HCEC 1CT (cell line): Measurements from ENCODE around the gene PLEKHA8.
A peak's percentile ranks its signal among the peaks of the same experiment; 100 is the strongest.
"Not testable (repeated sequence)": the region's sequence is repeated elsewhere in the genome, so short reads cannot be mapped to it uniquely, and the experiment has no call there.

ENCODE experiments used
- DNase-seq: peaks from one replicate; pipeline ENCODE4 v3.0.0-alpha.2; 2017

The PLEKHA8 gene

GRCh38 chr7:30068117-30068516 lies 39.9 kb downstream of the PLEKHA8 start:
- DNase-seq = peak; percentile 92

- no peak for DNase-seq
Observed at GRCh38 chr7:30069096-30069867, 41.1 kb downstream of the PLEKHA8 start.

GRCh38 chr7:30070052-30070451 lies 41.8 kb downstream of the PLEKHA8 start:
- no peak for DNase-seq

- DNase-seq = no peak
Observed at GRCh38 chr7:30072735-30073134, 44.5 kb downstream of the PLEKHA8 start.

- DNase-seq = peak; percentile 57
Observed at GRCh38 chr7:30074422-30075030, 46.3 kb downstream of the PLEKHA8 start.

DNA sequence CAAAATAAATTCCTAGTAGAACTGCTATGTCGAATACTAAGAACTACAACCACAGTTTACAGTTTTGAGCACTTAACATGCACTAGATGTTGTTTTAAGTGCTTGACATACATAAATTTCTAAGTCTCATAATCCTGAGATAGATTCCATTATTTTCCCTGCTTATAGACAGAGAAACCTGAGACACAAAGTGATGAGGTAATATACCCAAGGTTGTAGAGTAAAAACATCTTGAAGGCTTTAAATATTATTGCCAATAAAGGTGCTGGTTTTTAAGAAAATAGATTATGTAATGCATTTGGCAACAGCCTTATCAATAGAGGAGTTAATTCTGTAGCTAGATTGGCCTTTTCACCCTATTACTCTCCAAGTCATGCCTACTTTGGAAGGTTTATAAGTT lies 48.2 kb downstream of the PLEKHA8 start:
- no peak for DNase-seq

- no peak for DNase-seq
Observed at GRCh38 chr7:30078280-30078679, 50.1 kb downstream of the PLEKHA8 start.

DNA sequence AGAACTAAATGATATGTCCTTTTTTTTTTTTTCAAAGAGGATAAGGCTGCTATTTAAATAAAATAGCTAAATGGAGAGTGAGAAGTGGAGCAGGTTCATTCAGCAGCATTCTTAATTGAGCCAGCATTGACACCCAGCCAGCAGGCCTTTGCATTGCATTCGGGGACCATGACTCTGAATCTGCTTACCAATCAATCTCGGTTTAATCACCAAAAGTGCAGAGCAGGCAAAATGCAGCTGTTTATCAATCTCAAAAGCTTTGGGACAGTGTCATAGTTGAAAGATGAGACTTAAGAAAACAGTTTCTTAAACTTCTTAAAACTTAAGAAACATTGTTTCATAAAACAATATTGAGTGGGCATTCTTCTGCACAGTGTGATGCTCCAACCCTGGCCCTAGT lies 51.7 kb downstream of the PLEKHA8 start:
- no peak for DNase-seq

DNA sequence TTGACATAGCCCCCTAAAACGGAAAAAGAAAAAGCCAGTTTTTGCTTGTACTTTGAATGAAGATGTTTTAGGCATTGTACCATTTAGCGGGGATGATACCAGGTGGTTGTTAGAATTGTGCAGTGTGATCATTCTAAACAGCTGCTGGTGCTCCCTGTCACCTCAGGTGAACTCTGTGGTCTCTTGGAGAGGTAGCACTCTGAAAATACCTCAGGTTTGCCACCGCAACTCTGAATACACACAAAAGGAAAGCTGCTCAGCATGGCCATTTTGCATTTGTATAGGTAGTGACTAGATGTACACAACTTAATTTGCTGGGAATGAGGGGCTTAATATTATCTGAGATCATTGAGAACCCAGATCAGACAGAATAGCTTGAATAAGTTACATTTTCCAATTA lies 52.6 kb downstream of the PLEKHA8 start:
- DNase-seq = no peak

GRCh38 chr7:30082686-30083085 lies 54.5 kb downstream of the PLEKHA8 start:
- DNase-seq = no peak

GRCh38 chr7:30083334-30083733 lies 55.1 kb downstream of the PLEKHA8 start:
- no peak for DNase-seq

- no peak for DNase-seq
Observed at GRCh38 chr7:30084212-30084611, 56.0 kb downstream of the PLEKHA8 start.

GRCh38 chr7:30086529-30086928 lies 58.3 kb downstream of the PLEKHA8 start:
- DNase-seq = no peak

DNA sequence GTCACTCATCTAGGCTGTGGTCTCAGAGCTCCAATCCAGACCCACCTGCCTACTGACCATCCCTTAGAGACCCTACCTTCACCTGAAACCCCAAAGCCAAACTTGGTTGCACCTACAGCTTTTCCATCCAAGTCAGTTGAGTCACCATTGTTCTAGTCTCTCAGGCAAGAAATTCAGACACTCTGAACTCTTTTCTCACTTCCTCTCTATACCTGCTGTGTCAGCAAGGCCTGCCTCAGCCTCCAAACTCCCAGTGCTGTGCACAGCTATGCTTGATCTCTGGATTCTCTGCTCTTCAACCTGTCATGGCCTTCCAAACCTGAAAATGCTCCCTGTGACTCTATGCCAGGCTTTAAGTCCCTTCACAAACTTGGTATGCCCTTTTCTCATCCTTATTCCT lies 59.2 kb downstream of the PLEKHA8 start:
- no peak for DNase-seq

- DNase-seq = no peak
Observed at GRCh38 chr7:30088362-30088761, 60.1 kb downstream of the PLEKHA8 start.

DNA sequence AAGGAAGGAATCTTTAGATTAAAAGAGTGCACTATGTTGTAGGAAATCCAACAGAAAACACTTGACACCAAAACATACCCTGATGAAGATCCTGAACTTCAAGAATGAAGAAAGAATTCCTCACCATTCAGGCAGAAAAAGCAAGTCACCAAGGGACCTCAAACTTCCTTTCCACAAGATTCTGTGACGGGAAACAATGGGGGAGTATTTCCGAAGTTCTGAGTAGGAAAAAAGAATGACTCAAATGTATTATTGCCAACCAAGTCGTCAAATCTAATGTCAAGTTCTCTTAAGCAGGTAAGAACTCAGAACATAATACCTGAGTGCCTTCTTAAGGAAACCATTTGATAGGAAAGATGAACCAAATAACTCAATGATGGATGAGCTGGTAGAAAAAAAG lies 61.9 kb downstream of the PLEKHA8 start:
- DNase-seq = no peak

GRCh38 chr7:30091491-30091912 lies 63.3 kb downstream of the PLEKHA8 start:
- DNase-seq = peak; percentile 91

DNA sequence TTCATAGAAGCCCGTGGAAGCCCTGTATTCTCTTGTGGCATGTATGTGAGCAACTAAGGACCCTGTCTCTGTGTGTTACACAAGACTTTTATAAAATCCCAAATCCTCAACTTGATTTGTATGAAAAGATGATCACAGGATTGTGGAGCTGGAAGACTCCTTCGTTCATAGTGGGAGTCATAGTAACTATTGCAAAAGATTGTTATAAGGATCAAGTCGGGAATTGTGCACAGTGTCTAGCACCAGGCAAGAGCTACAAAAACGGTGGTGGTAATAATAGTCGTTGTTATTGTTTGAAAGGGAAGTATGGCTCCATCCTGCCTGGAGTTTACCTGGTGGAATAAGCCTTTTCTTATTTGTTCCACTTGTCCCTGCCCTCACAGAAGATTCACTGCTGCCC lies 63.8 kb downstream of the PLEKHA8 start:
- no peak for DNase-seq

DNA sequence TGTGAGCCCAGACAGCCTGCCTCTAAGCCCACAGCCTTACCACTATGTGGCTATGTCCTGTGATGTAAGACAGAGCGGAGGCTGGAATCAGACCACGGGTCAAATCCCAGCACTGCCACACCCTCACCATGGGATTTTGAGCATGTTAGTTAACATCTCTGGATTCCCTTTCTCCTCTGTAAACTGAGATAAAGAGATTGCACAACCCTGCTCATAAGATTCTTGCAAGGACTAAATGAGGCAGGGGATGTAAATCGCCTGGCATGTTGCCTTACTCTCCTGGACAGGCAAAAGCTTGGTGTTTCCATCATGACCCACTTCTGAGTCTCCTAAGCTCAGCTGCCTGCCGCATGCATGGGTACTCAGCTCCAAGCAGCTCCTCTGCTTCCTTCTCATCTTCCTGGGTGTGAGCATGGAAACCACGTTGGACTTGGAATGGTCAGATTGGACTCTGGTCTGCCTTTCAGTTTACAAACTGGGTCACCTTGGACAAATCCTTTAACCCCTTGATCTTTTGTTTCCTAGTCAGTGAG lies 65.3 kb downstream of the PLEKHA8 start:
- DNase-seq = no peak

GRCh38 chr7:30098599-30098998 lies 70.4 kb downstream of the PLEKHA8 start:
- not testable (repeated sequence) for DNase-seq

- DNase-seq = no peak
Observed at GRCh38 chr7:30102281-30102680, 74.1 kb downstream of the PLEKHA8 start.

DNA sequence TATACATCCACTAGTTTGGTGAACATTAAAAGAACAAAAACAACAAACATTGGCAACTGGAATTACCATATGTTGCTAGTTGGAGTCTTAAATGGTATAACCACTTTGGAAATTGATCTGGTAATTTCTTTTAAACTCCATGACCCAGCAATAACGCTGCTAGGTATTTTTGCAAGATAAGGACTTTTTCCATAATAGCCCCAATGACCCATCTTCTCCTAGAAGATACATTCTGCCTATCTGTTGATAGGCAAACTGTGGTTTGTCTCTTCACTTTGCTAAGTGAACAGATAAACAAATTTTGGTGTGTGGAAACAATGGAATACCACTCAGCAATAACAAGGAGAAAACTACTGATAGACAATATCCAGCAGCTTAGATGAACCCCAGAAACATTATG lies 75.9 kb downstream of the PLEKHA8 start:
- DNase-seq = no peak

DNA sequence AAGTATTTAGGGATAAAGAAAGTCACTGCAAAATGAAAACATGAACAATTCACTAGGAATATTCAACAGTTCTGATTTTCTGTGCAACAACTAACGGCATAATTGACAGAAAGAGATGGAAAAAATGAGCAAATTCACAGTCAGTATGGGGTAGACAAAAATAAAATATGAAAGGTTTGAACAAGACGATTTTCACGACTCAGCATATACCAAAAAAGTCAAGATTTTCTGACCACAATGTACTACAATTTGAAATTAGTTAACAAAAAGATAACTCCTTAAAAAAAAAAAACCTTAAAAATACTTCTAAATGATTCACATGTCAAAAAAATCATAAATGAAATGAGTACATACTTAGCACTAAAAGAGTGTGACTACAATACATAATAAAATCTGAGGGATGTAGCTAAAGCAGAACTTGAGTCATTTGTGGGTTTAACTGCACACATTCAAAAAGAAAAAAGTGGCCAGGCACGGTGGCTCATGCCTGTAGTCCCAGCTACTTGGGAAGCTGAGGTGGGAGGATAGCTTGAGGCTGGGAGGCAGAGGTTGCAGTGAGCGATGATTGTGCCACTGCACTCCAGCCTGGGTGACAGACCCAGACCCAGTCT lies 84.0 kb downstream of the PLEKHA8 start:
- no peak for DNase-seq

DNA sequence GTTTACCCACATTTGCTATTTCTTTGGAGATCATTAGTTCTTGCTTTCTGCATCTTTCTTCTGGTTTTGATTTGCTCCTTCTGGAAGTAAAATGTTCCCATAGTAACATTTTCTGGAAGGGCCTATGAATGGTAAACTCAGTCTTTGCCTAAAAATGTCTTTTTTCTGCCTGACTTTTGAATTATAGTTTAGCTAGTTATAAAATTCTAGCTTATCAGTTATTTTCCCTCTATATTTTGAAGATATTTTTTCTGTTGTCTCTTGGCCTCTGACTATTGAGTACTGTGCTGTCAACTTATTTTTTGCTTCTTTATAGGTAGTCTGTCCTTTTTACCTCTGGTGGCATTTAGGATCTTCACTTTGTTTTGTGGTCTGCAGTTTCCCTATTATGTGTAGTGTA lies 84.9 kb downstream of the PLEKHA8 start:
- no peak for DNase-seq
